GM12878 (cell line): Measurements from ENCODE around the gene GON4L. TPM values are rescaled to one million over a fixed set of nuclear protein-coding genes. Genes with fewer than 3 reads are reported as not detected.

Source experiments
- ATAC-seq: fragments of 200-7000 bp; cut with Tn5 transposase; 3 replicates; pipeline ENCODE4 v1.9.1; 2020; ENCODE audit warnings: mild to moderate bottlenecking, moderate library complexity
- BruUV-seq: library from RNA; stranded (reverse); fragments of 400-500 nt; replicated peaks from 2 replicates; lab custom pipeline; 2021; lab: Mats Ljungman, UMichigan
- CTCF ChIA-PET: fragments of 300-600 bp; sonication (Branson Sonifier 250); formaldehyde crosslinking; extraction: SDS; loops from one replicate; lab custom pipeline; 2021; ENCODE audit warnings: inconsistent platforms; lab: Yijun Ruan, JAX
- POLR2A ChIA-PET: fragments of 350-600 bp; formaldehyde crosslinking; extraction: SDS; loops from one replicate; lab custom pipeline; 2021; ENCODE audit warnings: inconsistent platforms; lab: Charles Lee
- RAD21 ChIA-PET: fragments of 300-600 bp; sonication (Branson Sonifier 250); formaldehyde crosslinking; loops from one replicate; lab custom pipeline; 2023; ENCODE audit warnings: antibody characterized with exemption; ENCODE audit not compliant: unreplicated experiment; lab: Charles Lee
- SMC1A ChIA-PET: fragments of 300-600 bp; sonication (Branson Sonifier 250); formaldehyde crosslinking; loops from one replicate; lab custom pipeline; 2023; ENCODE audit not compliant: unreplicated experiment, uncharacterized antibody; lab: Charles Lee
- DNase-seq: peaks from one replicate; pipeline ENCODE4 v3.0.0-alpha.2; 2011; ENCODE audit warnings: low read depth, low spot score
- FAIRE-seq: peaks from 3 replicates; lab custom pipeline; 2011; peaks lifted over from hg19 to GRCh38; lab: Jason Lieb, UNC
- H2AFZ ChIP-seq: 2 replicates; pipeline ENCODE4 v1.6.0; 2011; ENCODE audit warnings: low read depth, low read length, control low read depth; ENCODE audit not compliant: control insufficient read depth
- H3K27ac ChIP-seq: 2 replicates; pipeline ENCODE4 v1.5.1; 2011; ENCODE audit warnings: control low read depth; ENCODE audit not compliant: control insufficient read depth, insufficient read depth
- H3K27me3 ChIP-seq, 2 experiments: replicated peaks in 1 of 2; 2 replicates each; pipeline versions ENCODE4 v1.6.0 to v1.6.1; 2011; ENCODE audit warnings: low read length in 1 of 2; ENCODE audit not compliant: control insufficient read depth in 2 of 2, insufficient read depth in 2 of 2
- H3K36me3 ChIP-seq, 2 experiments: 2 replicates each; pipeline ENCODE4 v1.5.1; 2011; ENCODE audit warnings: low read length in 1 of 2; ENCODE audit not compliant: control insufficient read depth in 2 of 2, insufficient read depth in 2 of 2
- H3K4me1 ChIP-seq: 2 replicates; pipeline ENCODE4 v1.6.1; 2011; ENCODE audit warnings: mild to moderate bottlenecking, low read length, moderate library complexity, mixed read lengths; ENCODE audit not compliant: control insufficient read depth, insufficient read depth
- H3K4me2 ChIP-seq: 2 replicates; pipeline ENCODE4 v1.6.0; 2011; ENCODE audit warnings: control low read depth; ENCODE audit not compliant: control insufficient read depth, insufficient read depth
- H3K4me3 ChIP-seq: fragments of 200-600 bp; sonication (generic); 2 replicates; pipeline ENCODE4 v1.5.1; 2016
- H3K79me2 ChIP-seq: 2 replicates; pipeline ENCODE4 v1.6.0; 2011; ENCODE audit warnings: low read length; ENCODE audit not compliant: control insufficient read depth, insufficient read depth
- H3K9ac ChIP-seq: 2 replicates; pipeline ENCODE4 v1.8.0; 2011; ENCODE audit warnings: low read length, control low read depth, mixed read lengths; ENCODE audit not compliant: control insufficient read depth, insufficient read depth
- H3K9me3 ChIP-seq: replicated peaks from 3 replicates; pipeline ENCODE4 v1.5.1; 2011; ENCODE audit warnings: mild to moderate bottlenecking, low read length; ENCODE audit not compliant: control insufficient read depth, insufficient read depth
- H4K20me1 ChIP-seq: 2 replicates; pipeline ENCODE4 v1.6.0; 2011; ENCODE audit not compliant: control insufficient read depth, insufficient read depth
- ATF3 ChIP-seq: IDR thresholded peaks from 2 replicates; pipeline ENCODE4 v1.6.1; 2011; ENCODE audit warnings: low read depth, mild to moderate bottlenecking, low read length, moderate library complexity, borderline replicate concordance; ENCODE audit errors: extremely low read depth
- CHD4 ChIP-seq: fragments of 200-600 bp; sonication (generic); IDR thresholded peaks from 2 replicates; pipeline ENCODE4 v1.6.1; 2016; ENCODE audit warnings: mild to moderate bottlenecking
- ESRRA ChIP-seq: IDR thresholded peaks from 2 replicates; pipeline ENCODE4 v1.6.1; 2012; ENCODE audit warnings: mild to moderate bottlenecking, low read length, improper control_type of control experiment
- KAT2A ChIP-seq: conservative IDR thresholded peaks from 2 replicates; pipeline ENCODE4 v1.6.1; 2011; ENCODE audit warnings: low read depth, low read length; ENCODE audit not compliant: control insufficient read depth
- MYC ChIP-seq: IDR thresholded peaks from 2 replicates; pipeline ENCODE4 v1.6.1; 2011; ENCODE audit warnings: mild to moderate bottlenecking, low read length, moderate library complexity, inconsistent platforms; ENCODE audit not compliant: insufficient read depth, insufficient replicate concordance, insufficient read length, severe bottlenecking
- RB1 ChIP-seq: fragments of 450-650 bp; formaldehyde crosslinking; IDR thresholded peaks from 2 replicates; pipeline ENCODE4 v1.6.1; 2017; ENCODE audit warnings: mild to moderate bottlenecking, borderline replicate concordance
- RUNX3 ChIP-seq: IDR thresholded peaks from 2 replicates; pipeline ENCODE4 v1.6.1; 2012; ENCODE audit warnings: low read length, inconsistent platforms
- SKIL ChIP-seq: fragments of 450-650 bp; IDR thresholded peaks from 2 replicates; pipeline ENCODE4 v1.6.1; 2017; ENCODE audit warnings: mild to moderate bottlenecking, low read depth, inconsistent platforms; ENCODE audit not compliant: poor library complexity, severe bottlenecking
- SREBF1 ChIP-seq: IDR thresholded peaks from 2 replicates; pipeline ENCODE4 v1.6.1; 2012; ENCODE audit warnings: mild to moderate bottlenecking, low read length
- STAT1 ChIP-seq: fragments of 450-650 bp; conservative IDR thresholded peaks from 2 replicates; pipeline ENCODE4 v1.6.1; 2014; ENCODE audit warnings: antibody characterized with exemption, mild to moderate bottlenecking
- USF2 ChIP-seq: IDR thresholded peaks from 2 replicates; pipeline ENCODE4 v1.6.1; 2011; ENCODE audit warnings: low read depth, low read length, improper control_type of control experiment, borderline replicate concordance
- WRNIP1 ChIP-seq: IDR thresholded peaks from 2 replicates; pipeline ENCODE4 v1.6.1; 2011; ENCODE audit warnings: low read depth, low read length, improper control_type of control experiment, borderline replicate concordance
- ZBED1 ChIP-seq: IDR thresholded peaks from 2 replicates; pipeline ENCODE4 v1.6.1; 2016; ENCODE audit warnings: borderline replicate concordance
- ZNF24 ChIP-seq: fragments of 450-650 bp; IDR thresholded peaks from 2 replicates; pipeline ENCODE4 v1.6.1; 2017; ENCODE audit warnings: antibody characterized with exemption, mild to moderate bottlenecking
- ZNF274 ChIP-seq: IDR thresholded peaks from one replicate; pipeline ENCODE4 v1.8.0; 2011; ENCODE audit not compliant: insufficient read length, insufficient read depth
- WGBS: methylation state at CpG from one replicate; pipeline ENCODE4 v1.1.6; 2016; ENCODE audit warnings: low lambda C conversion rate; ENCODE audit not compliant: insufficient replicate concordance, insufficient coverage; ENCODE audit errors: missing lambda C conversion rate; 5-methylcytosine and 5-hydroxymethylcytosine counted together
- in situ Hi-C: fragments of 300-500 bp; cut with MboI; formaldehyde crosslinking; loops from 9 replicates; pipeline ENCODE4 v1.14.3; 2018; ENCODE audit warnings: mixed read lengths
- intact Hi-C: fragments of 100-400 bp; cut with micrococcal nuclease; formaldehyde crosslinking; loops from one replicate; pipeline ENCODE4 v1.14.2; 2022; ENCODE audit not compliant: unreplicated experiment
- polyA plus RNA-seq, 11 experiments: library from polyadenylated mRNA; depleted of rRNA in 4 of 11; unstranded in 6 of 11; stranded (reverse) in 5 of 11; fragments of >200 nt; fragmentation: Nextera tagmentation in 4 of 11; fragmentation: Illumina TruSeq in 1 of 11; extraction: Ambion mirVana in 4 of 11; extraction: Trizol in 1 of 11; gene quantifications; 1 replicate in 1 of 11; 2 replicates in 10 of 11; pipeline versions ENCODE4 v1.2.1 to v1.2.3, GENCODE V29; 2011 to 2016; ENCODE audit warnings: inconsistent platforms in 2 of 11, missing spikeins in 2 of 11, low read depth in 1 of 11
- total RNA-seq, 4 experiments: library from RNA; depleted of rRNA in 3 of 4; stranded (reverse); fragments of >200 nt in 3 of 4; fragmentation: Illumina TruSeq in 1 of 4; extraction: Trizol in 1 of 4; gene quantifications; 2 replicates each; pipeline versions ENCODE4 v1.2.1 to v1.2.3, GENCODE V29; 2013 to 2021
- TF ChIP-seq, protein P1 (sequence below): fragments of 150-350 bp; IDR thresholded peaks from 2 replicates; pipeline ENCODE4 v1.6.1; 2014; ENCODE audit warnings: mild to moderate bottlenecking, low read depth, low read length

The GON4L gene
- total and polyA plus RNA-seq, 10 of the 15 experiments (the other 5 are each of a cell fraction or from before 2014, with no cell fraction given), result 17.7 to 40.7 (median 28.0) TPM

DNA sequence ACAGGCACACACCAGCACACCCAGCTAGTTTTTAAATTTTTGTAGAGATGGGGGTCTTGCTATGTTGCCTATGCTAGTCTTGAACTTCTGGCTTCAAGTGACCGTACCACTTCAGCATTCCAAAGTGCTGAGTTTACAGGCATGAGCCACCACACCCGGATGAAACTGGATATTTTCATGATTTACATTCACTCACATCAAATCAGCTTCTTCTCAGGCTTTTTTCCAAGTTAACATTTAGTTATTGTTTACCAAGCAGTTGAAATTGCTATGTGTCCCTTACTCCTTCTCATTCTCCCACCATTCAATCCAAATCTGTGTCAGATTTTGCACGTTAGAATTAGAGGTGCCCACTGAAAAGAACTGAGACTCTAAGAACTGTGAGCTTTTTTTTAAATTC, 35.8 kb upstream of the GON4L start:
- H3K79me2 ChIP-seq, result no peaks in the 10 kb centered on the region
- in situ Hi-C loops, result no loop called here
- H3K36me3 ChIP-seq, result peaks cover 0 to 5% of the 10 kb centered on the region in 2 experiments; a peak in 1 of 4 replicates
- H4K20me1 ChIP-seq, result no peaks in the 10 kb centered on the region
- H3K27me3 ChIP-seq, result no peaks in the 10 kb centered on the region
- no peak overlapping the region for H3K4me3 ChIP-seq
- DNase-seq, result no peak
- ChIA-PET SMC1A (interaction anchor here (1.0 to 3.4 kb wide), 4 partner anchors 9 to 31 kb away, joined by 3 to 17 read pairs (median 6); no protein-coding TSS in a partner anchor), RAD21 (no interaction called here), POLR2A (interaction anchor here (0.5 to 1.2 kb wide), 2 partner anchors 31 to 283 kb away, joined by 3 to 6 read pairs; no protein-coding TSS in a partner anchor), CTCF (interaction anchor here (0.6 to 1.5 kb wide), 6 partner anchors 11 to 77 kb away, joined by 3 to 5 read pairs (median 3); partner anchors contain the start of gene SYT11)
- no peak overlapping the region for H3K9ac ChIP-seq
- no peak for ATAC-seq
- WGBS, result 96% methylated on average over 3 of the region's 3 CpGs
- H3K4me1 ChIP-seq, result no peaks in the 10 kb centered on the region
- H3K9me3 ChIP-seq, result no peaks in the 10 kb centered on the region
- intact Hi-C loops, result no loop called here
- no peak overlapping the region for H2AFZ ChIP-seq
- no peak overlapping the region for H3K4me2 ChIP-seq
- H3K27ac ChIP-seq, result no peak overlapping the region
- no peak for FAIRE-seq
- BruUV-seq, result no TSS peak
- TF ChIP-seq MYC (no peak), ESRRA (no peak), WRNIP1 (no peak), USF2 (no peak), RUNX3 (no peak), CHD4 (no peak), ATF3 (no peak), KAT2A (no peak), STAT1 (no peak), SREBF1 (no peak), ZNF274 (no peak), SKIL (no peak), ZNF24 (no peak), ZBED1 (no peak), RB1 (no peak)
- TF ChIP-seq, protein P1, sequence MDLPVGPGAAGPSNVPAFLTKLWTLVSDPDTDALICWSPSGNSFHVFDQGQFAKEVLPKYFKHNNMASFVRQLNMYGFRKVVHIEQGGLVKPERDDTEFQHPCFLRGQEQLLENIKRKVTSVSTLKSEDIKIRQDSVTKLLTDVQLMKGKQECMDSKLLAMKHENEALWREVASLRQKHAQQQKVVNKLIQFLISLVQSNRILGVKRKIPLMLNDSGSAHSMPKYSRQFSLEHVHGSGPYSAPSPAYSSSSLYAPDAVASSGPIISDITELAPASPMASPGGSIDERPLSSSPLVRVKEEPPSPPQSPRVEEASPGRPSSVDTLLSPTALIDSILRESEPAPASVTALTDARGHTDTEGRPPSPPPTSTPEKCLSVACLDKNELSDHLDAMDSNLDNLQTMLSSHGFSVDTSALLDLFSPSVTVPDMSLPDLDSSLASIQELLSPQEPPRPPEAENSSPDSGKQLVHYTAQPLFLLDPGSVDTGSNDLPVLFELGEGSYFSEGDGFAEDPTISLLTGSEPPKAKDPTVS, result no peak
